NCI-H2171 treated with DMSO at 0.1 percent for 48 hours (cell line): ENCODE measurements around the gene CC2D1A.
A peak's percentile ranks its signal among the peaks of the same experiment; 100 is the strongest.
"Not testable (repeated sequence)": the region's sequence is repeated elsewhere in the genome, so short reads cannot be mapped to it uniquely, and the experiment has no call there.

Experiments used
- DNase-seq: peaks from one replicate; lab custom pipeline; 2025; lab: John Stamatoyannopoulos, UW

CC2D1A gene

GRCh38 chr19:13962699-13963602, 57.0 kb downstream of the CC2D1A start:
- no peak for DNase-seq

GRCh38 chr19:13963603-13964105, 57.7 kb downstream of the CC2D1A start:
- no peak for DNase-seq

GRCh38 chr19:13964776-13965175, 58.8 kb downstream of the CC2D1A start:
- no peak for DNase-seq

GRCh38 chr19:13965377-13965896, 59.4 kb downstream of the CC2D1A start:
- DNase-seq, result no peak

- no peak for DNase-seq
These were observed 60.1 kb downstream of the CC2D1A start for GRCh38 chr19:13965926-13966683.

- no peak for DNase-seq
These were observed 60.7 kb downstream of the CC2D1A start for GRCh38 chr19:13966684-13967128.

- not testable (repeated sequence) for DNase-seq
These were observed 61.2 kb downstream of the CC2D1A start for GRCh38 chr19:13967206-13967605.

- no peak for DNase-seq
These were observed 62.5 kb downstream of the CC2D1A start for GRCh38 chr19:13968383-13968935.

- DNase-seq, result no peak
These were observed 63.0 kb downstream of the CC2D1A start for GRCh38 chr19:13968999-13969398.

GRCh38 chr19:13969897-13970296, 63.9 kb downstream of the CC2D1A start:
- no peak for DNase-seq

GRCh38 chr19:13971868-13972267, 65.9 kb downstream of the CC2D1A start:
- not testable (repeated sequence) for DNase-seq

GRCh38 chr19:13972368-13973155, 66.6 kb downstream of the CC2D1A start:
- DNase-seq, result no peak

GRCh38 chr19:13973479-13973878, 67.5 kb downstream of the CC2D1A start:
- not testable (repeated sequence) for DNase-seq

GRCh38 chr19:13974073-13974472, 68.1 kb downstream of the CC2D1A start:
- DNase-seq, result peak; percentile 99

- DNase-seq, result no peak
These were observed 69.9 kb downstream of the CC2D1A start for GRCh38 chr19:13975870-13976269.

- DNase-seq, result no peak
These were observed 70.4 kb downstream of the CC2D1A start for GRCh38 chr19:13976446-13976845.

GRCh38 chr19:13977803-13978202, 71.8 kb downstream of the CC2D1A start:
- DNase-seq, result no peak

- DNase-seq, result peak; percentile 80
These were observed 72.6 kb downstream of the CC2D1A start for GRCh38 chr19:13978351-13979243.

GRCh38 chr19:13979244-13979615, 73.2 kb downstream of the CC2D1A start:
- no peak for DNase-seq

GRCh38 chr19:13979686-13980085, 73.7 kb downstream of the CC2D1A start:
- DNase-seq, result no peak
